GM21619 (cell line): Measurements from ENCODE around the gene GCLC.

Experiments used
- ATAC-seq: cut with Tn5 transposase; IDR thresholded peaks from one replicate; pipeline ENCODE4 v1.9.1; 2021; ENCODE audit not compliant: unreplicated experiment

GCLC gene

DNA sequence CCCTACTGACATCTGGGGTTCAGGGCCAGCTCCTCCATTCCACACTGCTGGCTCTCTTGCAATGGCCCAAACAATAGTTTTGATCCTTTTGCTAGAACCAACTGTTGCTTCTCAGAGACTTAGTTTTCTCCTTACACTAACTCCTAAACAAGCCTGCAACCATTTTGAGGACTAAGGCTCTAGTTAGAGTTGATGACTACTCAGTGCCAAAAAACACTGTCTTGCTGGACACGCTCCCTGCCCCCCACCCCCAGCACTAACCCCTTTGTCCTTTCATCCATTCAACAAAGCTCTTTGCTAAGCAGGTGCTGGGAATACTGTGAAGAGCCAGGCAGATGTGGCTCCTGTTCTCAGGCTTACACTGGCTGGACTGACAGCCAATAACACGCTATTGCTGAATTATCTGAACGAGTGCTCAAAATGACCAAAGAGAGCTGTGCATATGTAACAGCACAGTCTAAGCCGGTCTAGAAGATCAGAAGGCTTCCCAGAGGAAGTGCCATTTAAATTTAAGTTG lies 17.6 kb downstream of the GCLC start:
- no peak for ATAC-seq

DNA sequence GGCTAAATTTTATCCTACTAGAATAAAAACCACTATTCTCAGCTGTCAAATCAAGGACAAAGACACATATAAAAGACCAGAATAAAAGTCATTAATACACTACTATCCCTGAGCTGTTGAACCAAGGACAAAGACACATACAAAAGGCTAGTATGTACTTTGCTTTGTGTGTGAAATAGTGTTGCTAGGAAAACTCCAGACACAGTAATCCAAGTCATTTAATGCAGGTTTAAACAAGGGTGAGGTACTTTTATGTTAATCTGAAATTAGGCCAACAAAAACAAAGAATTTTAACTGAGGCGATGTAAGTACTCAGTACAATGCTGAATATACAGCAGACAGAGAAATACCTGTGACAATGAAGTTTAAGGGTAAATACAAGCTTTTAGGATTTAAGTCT lies 18.9 kb downstream of the GCLC start:
- no peak for ATAC-seq

DNA sequence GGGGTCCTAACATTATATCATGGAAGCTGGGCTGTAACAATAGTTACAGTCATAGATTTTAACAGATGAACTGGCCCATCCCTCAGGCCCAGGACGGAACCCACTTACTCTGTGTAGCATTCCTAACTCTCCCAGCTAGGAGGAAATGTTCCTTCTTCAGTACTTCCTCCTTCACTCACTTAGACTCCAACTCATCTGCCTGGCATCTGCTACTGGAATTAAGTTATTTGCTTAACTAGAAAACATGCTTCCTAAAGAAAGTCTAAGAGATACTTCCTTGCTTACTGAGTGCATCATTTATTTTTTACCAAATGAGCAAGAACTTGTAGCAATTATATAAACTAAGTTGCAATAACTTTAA lies 20.5 kb downstream of the GCLC start:
- no peak for ATAC-seq

DNA sequence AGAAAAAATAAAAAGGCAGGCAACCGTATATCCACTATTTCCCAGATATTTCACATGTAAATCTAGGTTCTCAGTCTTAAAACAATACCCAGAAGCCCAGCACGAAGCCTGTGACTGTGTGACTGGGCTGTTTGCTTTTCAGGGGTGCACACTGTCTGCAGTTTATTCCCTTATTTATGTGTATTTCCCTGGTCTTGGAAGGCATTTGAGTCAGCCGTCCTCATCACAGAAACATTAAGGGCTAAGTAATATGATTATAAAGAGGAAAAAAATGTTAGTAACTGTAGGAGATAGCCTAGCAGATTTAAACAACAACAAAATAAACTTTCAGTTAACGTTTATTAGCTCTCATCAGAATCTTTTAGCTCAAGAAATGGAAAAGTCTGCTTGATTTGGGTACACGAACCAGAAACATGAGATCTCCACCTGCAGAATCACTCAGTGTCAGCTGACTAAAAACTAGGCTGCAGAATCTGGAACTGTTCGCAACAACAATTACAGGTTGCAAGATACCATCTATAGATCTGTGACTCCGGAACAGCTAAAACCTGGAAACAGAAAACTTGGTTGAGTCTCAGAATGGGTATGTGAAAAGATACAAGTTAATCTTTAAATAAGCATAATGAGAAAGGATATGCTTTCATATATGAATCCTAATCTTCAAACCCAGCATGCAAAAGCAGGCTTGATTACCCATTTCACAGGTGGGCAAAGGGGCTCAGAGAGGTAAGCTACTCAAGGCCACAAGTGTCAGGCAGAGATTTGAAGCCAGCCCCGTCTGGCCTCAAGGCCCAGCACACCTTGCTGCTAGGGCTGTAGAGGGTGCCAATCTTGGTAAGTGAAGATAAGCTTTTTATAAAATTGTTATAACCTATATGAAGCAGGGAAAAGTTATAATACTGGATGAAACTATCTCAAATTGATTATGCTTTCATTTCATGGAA lies 21.1 kb downstream of the GCLC start:
- ATAC-seq, result no peak

DNA sequence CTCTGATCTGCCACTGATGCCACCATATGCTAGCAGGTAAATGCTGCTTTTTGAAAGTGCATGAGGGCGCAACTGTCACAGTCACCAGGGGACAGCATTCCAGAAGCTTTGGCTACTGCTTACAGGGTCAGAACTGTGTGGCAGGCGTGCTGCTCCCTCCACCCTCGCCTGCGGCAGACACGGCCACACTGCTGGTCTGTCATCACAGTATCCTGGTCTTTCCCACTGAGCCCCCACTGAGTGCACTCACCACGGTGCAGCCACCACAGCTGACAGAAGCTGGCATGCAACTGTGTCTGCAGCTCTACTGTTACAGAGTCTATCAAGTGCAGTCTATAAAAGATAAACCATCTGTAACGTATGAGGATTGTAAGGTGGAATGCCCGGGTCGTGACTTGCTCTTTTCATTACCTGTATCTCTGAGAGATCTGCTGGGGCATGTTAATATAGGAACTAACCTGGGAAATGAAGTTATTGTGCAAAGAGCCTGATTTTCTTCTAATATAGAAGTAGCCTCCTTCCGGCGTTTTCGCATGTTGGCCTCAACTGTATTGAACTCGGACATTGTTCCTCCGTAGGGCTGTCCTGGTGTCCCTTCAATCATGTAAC lies 24.5 kb downstream of the GCLC start:
- no peak for ATAC-seq

DNA sequence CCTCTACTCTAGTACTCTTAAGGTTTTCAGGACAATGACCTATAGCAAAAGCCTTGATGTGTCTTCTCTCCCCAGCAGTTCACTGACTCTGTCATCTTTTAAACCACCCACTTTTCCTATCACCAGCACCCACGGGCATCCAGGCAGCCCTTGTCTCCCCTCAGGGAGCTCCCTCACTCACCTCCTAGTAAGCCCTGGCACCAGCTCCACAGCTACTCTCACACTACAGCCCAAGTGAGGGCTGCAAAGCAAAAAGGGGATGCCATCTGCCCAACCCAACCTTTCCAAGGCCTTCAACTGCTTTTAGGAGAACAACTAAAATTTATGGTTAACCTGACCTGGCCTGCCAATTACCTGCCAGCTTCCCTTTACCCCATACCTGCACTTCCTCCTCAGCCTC lies 26.0 kb downstream of the GCLC start:
- no peak for ATAC-seq

DNA sequence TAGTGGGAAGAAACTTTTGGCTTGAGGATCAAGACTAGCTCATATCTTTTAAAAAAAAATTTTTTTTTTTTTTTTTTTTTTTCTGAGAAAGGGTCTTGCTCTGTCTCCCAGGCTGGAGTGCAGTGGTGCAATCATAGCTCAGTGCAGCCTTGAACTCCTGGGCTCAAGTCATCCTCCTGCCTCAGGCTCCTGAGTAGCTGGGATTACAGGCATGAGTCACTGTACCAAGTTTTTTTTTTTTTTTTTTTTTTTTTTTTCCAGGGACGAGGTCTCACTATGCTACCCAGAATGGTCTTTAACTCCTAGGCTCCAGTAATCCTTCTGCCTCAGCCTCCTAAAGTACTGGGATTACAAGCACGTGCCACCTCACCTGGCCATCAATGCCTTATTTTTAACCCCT lies 27.9 kb downstream of the GCLC start:
- no peak for ATAC-seq

DNA sequence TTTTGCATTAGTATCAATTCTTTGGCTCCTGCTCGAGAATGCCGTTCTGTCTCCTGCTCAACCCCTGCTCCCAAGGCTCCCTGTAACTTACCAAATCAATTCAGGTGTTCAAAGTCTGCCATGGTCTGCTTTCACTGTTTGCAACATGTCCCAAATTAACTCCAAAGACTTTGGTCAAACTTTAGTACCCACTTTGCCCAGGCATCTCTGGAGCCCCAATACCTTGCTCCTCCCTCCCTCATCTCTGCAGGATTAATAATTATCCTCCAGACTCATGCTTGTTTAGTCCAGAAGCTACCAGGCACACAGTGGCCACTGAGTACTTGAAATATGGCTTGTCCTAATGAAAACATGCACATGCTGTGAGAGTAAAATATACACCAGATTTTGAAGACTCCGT lies 30.2 kb downstream of the GCLC start:
- ATAC-seq, result no peak

DNA sequence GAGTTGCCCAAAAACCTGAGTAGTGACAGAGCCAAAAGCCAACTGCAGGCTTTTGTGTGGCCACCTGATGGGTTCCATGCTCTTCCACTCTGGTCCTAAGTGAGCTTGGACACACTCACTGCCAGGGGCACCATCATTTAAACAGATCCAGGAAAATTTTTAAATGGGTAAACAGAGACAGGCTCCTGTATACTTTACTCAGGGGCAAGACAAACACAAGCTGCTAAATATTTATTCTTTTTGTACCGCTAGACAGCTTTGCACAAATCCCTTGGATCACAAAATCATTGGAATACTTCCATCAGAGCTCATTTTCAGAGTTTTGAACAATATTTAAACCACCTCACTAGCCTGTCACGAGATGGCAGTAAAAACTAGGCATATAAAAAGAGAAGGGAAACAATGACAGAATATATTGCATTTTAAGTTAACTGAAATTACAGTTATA lies 31.4 kb downstream of the GCLC start:
- no peak for ATAC-seq

DNA sequence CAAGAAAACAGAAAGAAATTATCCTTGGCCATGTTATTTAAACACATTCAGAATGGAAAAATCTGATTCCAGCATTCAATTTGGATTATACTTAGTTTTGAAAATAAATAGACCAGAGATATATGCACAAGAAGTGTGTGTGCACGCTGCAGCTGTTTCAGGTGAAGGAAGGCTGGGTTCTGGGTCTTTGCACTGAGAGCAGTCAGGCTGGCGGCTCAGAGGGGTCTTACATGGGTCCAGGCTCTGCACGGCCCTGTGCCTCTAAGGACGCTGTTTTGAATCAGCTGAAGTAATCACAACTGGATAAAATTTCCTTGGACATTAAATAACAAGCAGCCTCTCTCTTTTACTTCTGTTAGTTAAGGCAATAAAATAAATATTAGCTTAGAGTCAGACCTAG lies 31.8 kb downstream of the GCLC start:
- ATAC-seq, result no peak

DNA sequence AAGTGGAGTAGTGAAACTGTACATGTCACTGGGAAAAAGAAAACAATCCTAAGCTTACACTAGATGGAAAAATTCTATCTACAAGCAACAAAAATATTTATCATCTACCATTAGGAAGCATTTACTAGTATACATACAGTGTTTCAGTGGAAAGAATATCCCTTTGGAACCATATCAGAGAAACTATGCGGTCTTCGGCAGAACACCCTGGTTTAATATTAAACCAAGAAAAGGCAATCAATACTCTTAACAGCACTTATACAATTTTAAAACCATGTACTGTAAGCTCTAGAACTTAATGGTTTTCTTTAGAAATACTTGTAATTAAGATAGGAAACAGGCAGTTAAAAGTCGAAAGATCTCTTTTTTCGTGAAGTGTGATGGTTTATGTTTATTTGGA lies 32.3 kb downstream of the GCLC start:
- no peak for ATAC-seq

DNA sequence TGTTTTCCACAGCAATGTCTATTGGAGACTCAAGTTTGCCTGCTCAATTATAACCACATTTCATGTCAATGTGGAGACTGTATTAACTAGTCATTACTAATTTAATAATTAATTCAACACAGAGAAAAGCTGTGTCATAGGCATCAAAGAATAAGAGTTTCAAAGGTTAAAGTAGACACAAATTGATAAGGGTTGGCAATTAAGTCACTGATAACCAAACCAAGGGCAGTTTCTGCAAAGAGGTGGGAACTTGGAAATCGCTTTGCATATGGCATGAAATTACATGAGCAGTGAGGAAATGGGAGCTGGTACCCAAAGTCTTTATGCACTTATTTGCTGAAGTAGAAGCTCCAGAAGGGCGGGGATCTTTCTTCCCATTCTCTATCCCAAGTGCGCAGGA lies 34.2 kb downstream of the GCLC start:
- ATAC-seq, result no peak

DNA sequence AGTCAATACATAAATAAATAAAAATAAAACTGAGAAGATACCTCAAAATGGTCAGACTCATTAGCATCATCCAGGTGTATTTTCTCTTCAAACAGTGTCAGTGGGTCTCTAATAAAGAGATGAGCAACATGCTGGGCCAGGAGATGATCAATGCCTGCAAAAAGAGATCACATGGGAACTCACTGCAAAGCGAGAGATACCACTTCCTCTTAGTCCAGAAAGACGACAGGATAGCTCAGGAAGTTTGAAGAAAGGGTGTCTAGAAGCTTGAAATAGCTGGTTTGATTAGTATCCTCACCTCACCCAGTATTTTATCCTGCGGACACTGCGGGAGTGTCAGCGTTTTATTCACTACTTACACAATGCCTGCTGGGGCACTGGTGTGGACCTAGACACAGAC lies 38.0 kb downstream of the GCLC start:
- ATAC-seq, result no peak

DNA sequence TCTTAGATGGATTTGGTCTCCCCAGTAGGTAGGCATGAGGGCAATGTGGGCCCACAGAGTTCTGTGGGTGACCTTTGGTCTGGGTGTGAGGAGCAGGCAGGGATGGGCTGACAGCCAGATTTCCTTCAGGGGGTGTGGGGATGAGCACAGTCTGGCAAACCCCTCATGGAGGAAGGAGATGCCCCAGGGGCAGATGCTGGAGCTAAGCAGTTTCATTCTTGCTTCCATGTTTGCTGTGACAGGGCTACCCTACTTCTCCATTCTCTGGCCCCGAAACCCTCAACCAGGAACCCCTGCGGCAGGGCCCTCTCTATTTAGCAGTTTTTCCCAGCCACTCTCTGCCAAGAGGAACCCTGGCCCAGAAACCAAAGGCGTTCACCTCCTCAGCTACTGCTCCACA lies 40.4 kb downstream of the GCLC start:
- no peak for ATAC-seq

DNA sequence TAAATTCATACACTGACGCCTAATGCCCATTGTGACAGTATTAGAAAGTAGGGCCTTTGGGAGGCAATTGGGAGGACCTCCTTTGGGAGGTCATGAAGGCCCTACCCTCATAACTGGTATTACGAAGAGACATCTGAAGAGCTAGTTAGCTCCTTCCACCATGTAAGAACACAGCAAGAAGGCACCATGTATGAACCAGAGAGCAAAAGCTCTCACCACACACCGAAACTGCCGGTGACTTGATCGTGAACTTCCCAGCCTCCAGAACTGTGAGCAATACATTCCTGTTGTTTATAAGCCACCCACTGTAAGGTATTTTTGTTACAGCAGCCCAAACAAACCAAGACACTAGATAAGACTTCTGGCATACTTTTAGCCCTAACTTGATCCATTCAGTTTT lies 41.8 kb downstream of the GCLC start:
- ATAC-seq, result no peak

DNA sequence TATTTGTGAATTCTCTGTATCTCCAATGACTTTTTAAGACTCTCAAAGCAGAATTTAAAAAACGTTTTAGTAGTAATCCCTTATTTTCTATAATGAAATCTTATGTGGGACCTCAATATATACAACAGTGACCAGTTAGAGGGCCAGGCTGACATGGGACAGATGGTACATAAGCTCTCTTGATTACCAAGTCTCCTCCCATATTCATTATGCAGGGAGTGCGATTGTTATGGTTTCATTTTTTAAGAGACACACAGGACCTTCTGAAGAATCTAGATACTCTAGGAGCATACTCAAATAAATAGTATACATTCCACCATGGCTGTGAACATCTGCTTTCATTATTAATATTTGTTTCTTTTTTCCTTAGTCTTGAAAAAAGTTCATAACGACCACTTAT lies 43.5 kb downstream of the GCLC start:
- no peak for ATAC-seq

DNA sequence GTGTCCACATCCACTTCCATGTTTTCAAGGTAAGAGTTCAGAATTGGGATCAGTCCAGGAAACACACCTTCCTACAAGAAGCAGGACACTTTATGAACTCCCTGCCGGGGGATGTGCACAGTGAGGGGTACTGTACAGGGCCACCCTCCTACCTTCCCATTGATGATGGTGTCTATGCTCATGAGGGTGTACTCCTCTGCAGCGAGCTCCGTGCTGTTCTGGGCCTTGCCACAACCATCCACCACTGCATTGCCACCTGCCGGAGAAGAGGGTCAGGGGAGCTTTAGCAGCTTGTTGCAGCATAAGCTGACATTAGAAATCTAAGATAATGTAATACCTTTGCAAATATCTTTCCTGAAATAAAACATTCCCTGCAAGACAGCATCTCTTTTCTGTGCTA lies 44.8 kb downstream of the GCLC start:
- no peak for ATAC-seq

DNA sequence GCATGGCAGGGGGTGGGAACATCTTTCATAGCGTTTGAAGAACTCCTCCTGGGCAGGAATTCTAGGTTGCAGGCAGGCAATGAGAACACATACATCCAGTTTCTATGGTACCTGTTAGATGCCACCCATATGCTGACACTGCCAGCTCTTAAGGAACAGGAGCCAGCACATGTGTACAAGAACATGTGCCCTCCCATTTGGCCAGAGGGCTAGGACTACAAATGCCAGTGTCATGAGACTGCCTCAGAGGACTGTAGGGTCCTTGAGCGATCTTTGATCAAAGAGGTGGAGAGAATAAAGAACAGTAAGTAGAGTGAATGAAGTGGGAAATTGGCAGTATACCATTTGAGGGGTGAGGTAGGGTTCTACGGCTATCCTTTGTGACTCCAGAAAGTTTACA lies 45.8 kb downstream of the GCLC start:
- no peak for ATAC-seq

DNA sequence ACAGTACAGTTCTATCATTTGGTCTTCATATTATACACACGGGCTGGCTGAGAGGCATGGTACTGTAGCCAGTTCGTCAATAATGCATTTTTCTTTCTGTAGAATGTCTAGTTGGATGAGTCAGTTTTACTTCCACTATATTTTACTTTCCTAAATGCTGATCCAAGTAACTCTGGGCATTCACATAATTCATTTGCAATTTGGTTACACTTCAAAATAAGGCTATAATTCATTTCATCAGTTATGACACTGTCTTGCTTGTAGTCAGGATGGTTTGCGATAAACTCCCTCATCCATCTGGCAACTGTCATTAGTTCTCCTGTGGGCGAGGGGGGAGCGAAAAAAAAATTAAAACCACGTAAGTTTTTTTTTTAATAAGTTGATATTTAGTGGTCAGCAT lies 46.3 kb downstream of the GCLC start:
- ATAC-seq, result no peak

DNA sequence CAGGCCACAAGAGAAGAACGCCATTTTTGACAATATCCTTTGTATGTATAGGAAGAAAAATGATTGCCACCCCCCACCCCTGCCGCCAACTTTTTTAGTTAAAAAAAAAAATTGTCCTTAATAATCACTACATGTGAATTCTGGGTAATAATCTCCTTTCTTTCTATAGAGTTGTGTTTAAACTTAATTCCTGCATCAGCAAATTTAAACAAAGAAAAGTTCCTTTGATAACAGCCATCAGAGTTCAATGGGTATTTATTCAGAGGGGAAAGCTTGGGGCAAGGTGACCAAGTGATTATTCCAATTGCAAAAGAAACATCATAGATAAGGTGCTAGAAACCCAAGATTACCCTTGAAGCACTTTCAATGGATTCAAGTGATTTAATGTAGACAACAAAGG lies 47.0 kb downstream of the GCLC start:
- ATAC-seq, result no peak

DNA sequence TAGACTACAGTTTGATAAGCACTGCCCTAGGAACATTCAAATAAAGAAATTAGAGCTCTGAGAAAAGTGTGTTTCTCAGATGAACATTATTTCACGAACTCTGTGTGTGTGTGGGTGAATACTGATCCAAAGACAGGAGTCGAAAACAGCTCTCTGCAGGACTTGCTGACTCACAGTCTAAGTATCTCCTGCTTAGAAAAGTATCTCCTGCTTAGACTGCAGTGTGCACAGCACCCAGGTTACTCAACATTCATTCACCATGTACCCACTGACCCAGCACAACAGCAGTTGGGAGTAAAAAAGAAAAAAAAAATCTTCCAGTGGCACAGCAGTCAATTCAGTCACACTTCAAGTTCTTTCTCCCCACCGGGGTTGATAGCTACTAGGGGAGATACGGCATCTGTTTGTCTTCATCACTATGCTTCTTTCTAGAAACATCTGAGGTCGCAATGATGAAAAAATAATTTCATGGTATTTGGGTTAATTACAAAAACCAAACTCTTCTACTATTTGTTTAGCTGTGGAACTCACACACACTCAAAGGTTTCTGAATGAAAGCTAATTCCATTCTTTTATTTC lies 48.0 kb downstream of the GCLC start:
- no peak for ATAC-seq
